Inflammatory macrophage treated with lipopolysaccharide for 4 hours (primary cell): Measurements from ENCODE around the gene PPP1R11.
A peak's percentile ranks its signal among the peaks of the same experiment; 100 is the strongest.

Source experiments
- DNase-seq: peaks from one replicate; pipeline ENCODE4 v3.0.0-alpha.2; 2020

Gene PPP1R11

GRCh38 chr6:30062471-30063178 lies 4.4 kb upstream of the PPP1R11 start:
- DNase-seq = no peak

- DNase-seq = no peak
Observed at GRCh38 chr6:30063315-30063714, 3.7 kb upstream of the PPP1R11 start.

GRCh38 chr6:30066082-30066481 lies 916 bp upstream of the PPP1R11 start:
- DNase-seq = no peak

GRCh38 chr6:30067460-30068139 lies 602 bp downstream of the PPP1R11 start:
- DNase-seq = no peak

- no peak for DNase-seq
Observed at GRCh38 chr6:30071081-30071818, 4.3 kb downstream of the PPP1R11 start.

- no peak for DNase-seq
Observed at GRCh38 chr6:30071858-30072257, 4.9 kb downstream of the PPP1R11 start.

GRCh38 chr6:30073489-30074235 lies 6.7 kb downstream of the PPP1R11 start:
- DNase-seq = no peak

- no peak for DNase-seq
Observed at GRCh38 chr6:30074331-30075093, 7.5 kb downstream of the PPP1R11 start.

- no peak for DNase-seq
Observed at GRCh38 chr6:30075094-30075789, 8.2 kb downstream of the PPP1R11 start, which contains the start of gene RNF39. Gene RNF39 (minus strand): TSS chr6:30075769. CDS start chr6:30075585, 184 bp downstream.

- no peak for DNase-seq
Observed at GRCh38 chr6:30075790-30076732, 9.1 kb downstream of the PPP1R11 start.

- DNase-seq = no peak
Observed at GRCh38 chr6:30077218-30077617, 10.2 kb downstream of the PPP1R11 start.

GRCh38 chr6:30087876-30088275 lies 20.9 kb downstream of the PPP1R11 start:
- DNase-seq = no peak

- DNase-seq = peak; percentile 89
Observed at GRCh38 chr6:30091577-30092381, 24.8 kb downstream of the PPP1R11 start.

GRCh38 chr6:30092852-30093543 lies 26.0 kb downstream of the PPP1R11 start:
- DNase-seq = no peak

GRCh38 chr6:30093951-30094661 lies 27.1 kb downstream of the PPP1R11 start:
- peak; percentile 60 for DNase-seq

- DNase-seq = no peak
Observed at GRCh38 chr6:30096829-30097228, 29.8 kb downstream of the PPP1R11 start.

GRCh38 chr6:30097902-30098768 lies 31.1 kb downstream of the PPP1R11 start:
- DNase-seq = no peak
